ENCODE measurements around the gene MGAT4D. TPM values are rescaled to one million over a fixed set of nuclear protein-coding genes. Genes with fewer than 3 reads are reported as not detected.
"Not testable (repeated sequence)": the region's sequence is repeated elsewhere in the genome, so short reads cannot be mapped to it uniquely, and the experiment has no call there.

The MGAT4D gene
- total RNA-seq, 4 donors from 2014 or later = not detected

GRCh38 chr4:140427919-140428471 lies 70.1 kb downstream of the MGAT4D start:
- ATAC-seq = peak in 1 of 2 donors; percentile 4
- in situ Hi-C loops (cut with MboI; ENCODE audit: low sequenced_read_pairs in 4 of 4) = no loop called here
- no peaks in the 10 kb centered on the region for H3K9me3 ChIP-seq

GRCh38 chr4:140427106-140427918 lies 70.8 kb downstream of the MGAT4D start, which contains the start of gene CLGN:
CLGN (minus strand) TSS chr4:140427648; CDS start chr4:140413078, 14,570 bp downstream.
- intact Hi-C loops (cut with DNase I; ENCODE audit: low total_unique reads) (no loop called here), in situ Hi-C loops (cut with MboI; ENCODE audit: low sequenced_read_pairs in 4 of 4) (no loop called here)
- Histone ChIP-seq H3K36me3 (no peaks in the 10 kb centered on the region), H3K27me3 (no peaks in the 10 kb centered on the region), H3K9me3 (no peaks in the 10 kb centered on the region), H3K4me3 (peak within 1 kb of the TSS; percentile 58 to 65 (median 64)), H3K4me1 (peaks cover 4 to 9% of the 10 kb centered on the region in 2 donors), H3K27ac (no peak within 1 kb of the TSS)
- peak in 1 of 2 donors; percentile 69 for ATAC-seq
- peak in 1 of 2 donors; percentile 7 for DNase-seq
- no peak for TF ChIP-seq POLR2A (IDR thresholded peaks at IDR 0.05)
- TF ChIP-seq CTCF (IDR thresholded peaks at IDR 0.05 in 4 of 5, conservative IDR thresholded peaks at IDR 0.05 in 1 of 5) = peak in 1 of 5 experiments; percentile 39

More at GRCh38 chr4:140427919-140428471, 70.1 kb downstream of the MGAT4D start:
- intact Hi-C loops (cut with DNase I; ENCODE audit: low total_unique reads) = no loop called here
- H3K36me3 ChIP-seq = no peaks in the 10 kb centered on the region
- H3K4me1 ChIP-seq = peaks cover 4 to 9% of the 10 kb centered on the region in 2 donors
- no peak for TF ChIP-seq CTCF (IDR thresholded peaks at IDR 0.05 in 4 of 5, conservative IDR thresholded peaks at IDR 0.05 in 1 of 5)
- no peak for DNase-seq
- no peak overlapping the region for H3K27ac ChIP-seq
- no peaks in the 10 kb centered on the region for H3K27me3 ChIP-seq
- peak overlapping the region; percentile 58 to 65 (median 64) for H3K4me3 ChIP-seq

- H3K9me3 ChIP-seq = no peaks in the 10 kb centered on the region
- no peaks in the 10 kb centered on the region for H3K36me3 ChIP-seq
- H3K27ac ChIP-seq = no peak overlapping the region
- no peak for TF ChIP-seq CTCF (IDR thresholded peaks at IDR 0.05 in 4 of 5, conservative IDR thresholded peaks at IDR 0.05 in 1 of 5)
- TF ChIP-seq POLR2A (IDR thresholded peaks at IDR 0.05) = no peak
- in situ Hi-C loops (cut with MboI; ENCODE audit: low sequenced_read_pairs in 4 of 4) = no loop called here
- ATAC-seq (no peak), DNase-seq (no peak)
- intact Hi-C loops (cut with DNase I; ENCODE audit: low total_unique reads) = no loop called here
- H3K4me3 ChIP-seq = peak overlapping the region; percentile 58 to 65 (median 64)
- H3K4me1 ChIP-seq = peaks cover 4 to 9% of the 10 kb centered on the region in 2 donors
- H3K27me3 ChIP-seq = no peaks in the 10 kb centered on the region
Observed at GRCh38 chr4:140426610-140427105, 71.4 kb downstream of the MGAT4D start.

GRCh38 chr4:140423106-140423505 lies 75.0 kb downstream of the MGAT4D start:
- intact Hi-C loops (cut with DNase I; ENCODE audit: low total_unique reads) = no loop called here
- Histone ChIP-seq H3K36me3 (no peaks in the 10 kb centered on the region), H3K9me3 (no peaks in the 10 kb centered on the region), H3K4me3 (no peak overlapping the region), H3K4me1 (peaks cover 4 to 9% of the 10 kb centered on the region in 2 donors), H3K27ac (no peak overlapping the region), H3K27me3 (no peaks in the 10 kb centered on the region)
- ATAC-seq (no peak), DNase-seq (no peak)
- in situ Hi-C loops (cut with MboI; ENCODE audit: low sequenced_read_pairs in 4 of 4) = no loop called here
- TF ChIP-seq POLR2A (IDR thresholded peaks at IDR 0.05) (no peak), CTCF (IDR thresholded peaks at IDR 0.05 in 4 of 5, conservative IDR thresholded peaks at IDR 0.05 in 1 of 5) (no peak)

- H3K9me3 ChIP-seq; DNase-seq; ATAC-seq; H3K27ac ChIP-seq; in situ Hi-C loops (cut with MboI; ENCODE audit: low sequenced_read_pairs in 4 of 4); H3K27me3 ChIP-seq; intact Hi-C loops (cut with DNase I; ENCODE audit: low total_unique reads); H3K4me3 ChIP-seq; H3K36me3 ChIP-seq; H3K4me1 ChIP-seq: not testable (repeated sequence)
Observed at GRCh38 chr4:140413130-140413969, 84.7 kb downstream of the MGAT4D start.

Measured in gastrocnemius medialis (tissue), 4 donors.